ENCODE data around the gene TOP2A. TPM values are rescaled to one million over a fixed set of nuclear protein-coding genes. Genes with fewer than 3 reads are reported as not detected.

The TOP2A gene
- total and polyA plus RNA-seq, 2 donors (not counting 1 experiment from before 2014, with no cell fraction given), result 39.2 to 41.6 TPM

GRCh38 chr17:40459636-40460603, 42.2 kb upstream of the TOP2A start:
- Histone ChIP-seq H3K79me2 (ENCODE audit: control insufficient read depth, insufficient read depth, low read length) (no peaks in the 10 kb centered on the region), H3K27me3 (ENCODE audit: control insufficient read depth, insufficient read depth, low read length) (no peaks in the 10 kb centered on the region), H3K4me3 (replicated peaks in 1 of 4; ENCODE audit: control extremely low read depth in 1 of 4, insufficient read depth in 1 of 4, low read depth in 3 of 4, low read length in 4 of 4) (no peak overlapping the region), H3K36me3 (ENCODE audit: control insufficient read depth, insufficient read depth, low read length) (peaks cover 24% of the 10 kb centered on the region), H3K27ac (ENCODE audit: insufficient read depth, low read length) (peak overlapping the region; percentile 35), H4K20me1 (ENCODE audit: control insufficient read depth, extremely low read depth, insufficient read depth, low read length) (no peaks in the 10 kb centered on the region), H3K9ac (ENCODE audit: insufficient read depth, low read length) (no peak overlapping the region), H3K4me1 (ENCODE audit: control insufficient read depth, extremely low read depth, insufficient read depth, low read length) (peaks cover 60% of the 10 kb centered on the region), H3K9me3 (ENCODE audit: control insufficient read depth, insufficient read depth, low read depth, low read length) (no peaks in the 10 kb centered on the region), H2AFZ (ENCODE audit: low read length) (no peak overlapping the region), H3K4me2 (ENCODE audit: extremely low read depth, insufficient read depth, low read length) (no peak overlapping the region)
- TF ChIP-seq, protein P1, sequence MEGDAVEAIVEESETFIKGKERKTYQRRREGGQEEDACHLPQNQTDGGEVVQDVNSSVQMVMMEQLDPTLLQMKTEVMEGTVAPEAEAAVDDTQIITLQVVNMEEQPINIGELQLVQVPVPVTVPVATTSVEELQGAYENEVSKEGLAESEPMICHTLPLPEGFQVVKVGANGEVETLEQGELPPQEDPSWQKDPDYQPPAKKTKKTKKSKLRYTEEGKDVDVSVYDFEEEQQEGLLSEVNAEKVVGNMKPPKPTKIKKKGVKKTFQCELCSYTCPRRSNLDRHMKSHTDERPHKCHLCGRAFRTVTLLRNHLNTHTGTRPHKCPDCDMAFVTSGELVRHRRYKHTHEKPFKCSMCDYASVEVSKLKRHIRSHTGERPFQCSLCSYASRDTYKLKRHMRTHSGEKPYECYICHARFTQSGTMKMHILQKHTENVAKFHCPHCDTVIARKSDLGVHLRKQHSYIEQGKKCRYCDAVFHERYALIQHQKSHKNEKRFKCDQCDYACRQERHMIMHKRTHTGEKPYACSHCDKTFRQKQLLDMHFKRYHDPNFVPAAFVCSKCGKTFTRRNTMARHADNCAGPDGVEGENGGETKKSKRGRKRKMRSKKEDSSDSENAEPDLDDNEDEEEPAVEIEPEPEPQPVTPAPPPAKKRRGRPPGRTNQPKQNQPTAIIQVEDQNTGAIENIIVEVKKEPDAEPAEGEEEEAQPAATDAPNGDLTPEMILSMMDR (conservative IDR thresholded peaks at IDR 0.05 in 1 of 2, IDR thresholded peaks at IDR 0.05 in 1 of 2; ENCODE audit: low read depth in 1 of 2, low read length in 2 of 2), result no peak
- no peak for TF ChIP-seq EZH2 (IDR thresholded peaks at IDR 0.05; ENCODE audit: low read length, missing control alignments)
- peak in 1 of 2 donors; percentile 42 for DNase-seq (ENCODE audit: low read depth in 2 of 2)

GRCh38 chr17:40458851-40459482, 41.3 kb upstream of the TOP2A start:
- no peaks in the 10 kb centered on the region for H3K9me3 ChIP-seq (ENCODE audit: control insufficient read depth, insufficient read depth, low read depth, low read length)
- peak overlapping the region; percentile 9 for H3K4me2 ChIP-seq (ENCODE audit: extremely low read depth, insufficient read depth, low read length)
- DNase-seq (ENCODE audit: low read depth in 2 of 2), result peak in 1 of 2 donors; percentile 25
- H3K4me3 ChIP-seq (replicated peaks in 1 of 4; ENCODE audit: control extremely low read depth in 1 of 4, insufficient read depth in 1 of 4, low read depth in 3 of 4, low read length in 4 of 4), result no peak overlapping the region
- no peaks in the 10 kb centered on the region for H4K20me1 ChIP-seq (ENCODE audit: control insufficient read depth, extremely low read depth, insufficient read depth, low read length)
- peaks cover 64% of the 10 kb centered on the region for H3K4me1 ChIP-seq (ENCODE audit: control insufficient read depth, extremely low read depth, insufficient read depth, low read length)
- no peaks in the 10 kb centered on the region for H3K27me3 ChIP-seq (ENCODE audit: control insufficient read depth, insufficient read depth, low read length)
- TF ChIP-seq EZH2 (IDR thresholded peaks at IDR 0.05; ENCODE audit: low read length, missing control alignments), result no peak
- TF ChIP-seq, protein P1 (conservative IDR thresholded peaks at IDR 0.05 in 1 of 2, IDR thresholded peaks at IDR 0.05 in 1 of 2; ENCODE audit: low read depth in 1 of 2, low read length in 2 of 2), result no peak
- H3K9ac ChIP-seq (ENCODE audit: insufficient read depth, low read length), result no peak overlapping the region
- H3K36me3 ChIP-seq (ENCODE audit: control insufficient read depth, insufficient read depth, low read length), result peaks cover 25% of the 10 kb centered on the region
- peak overlapping the region; percentile 27 for H3K27ac ChIP-seq (ENCODE audit: insufficient read depth, low read length)
- H3K79me2 ChIP-seq (ENCODE audit: control insufficient read depth, insufficient read depth, low read length), result no peaks in the 10 kb centered on the region
- H2AFZ ChIP-seq (ENCODE audit: low read length), result no peak overlapping the region
